Measurements from ENCODE around the gene RPS16. TPM values are rescaled to one million over a fixed set of nuclear protein-coding genes. Genes with fewer than 3 reads are reported as not detected.

RPS16 gene
- total and polyA plus RNA-seq, 9 of the 15 experiments (the other 6 are each of a cell fraction or from before 2014, with no cell fraction given) = 82.6 to 3,671 (median 2,204) TPM

DNA sequence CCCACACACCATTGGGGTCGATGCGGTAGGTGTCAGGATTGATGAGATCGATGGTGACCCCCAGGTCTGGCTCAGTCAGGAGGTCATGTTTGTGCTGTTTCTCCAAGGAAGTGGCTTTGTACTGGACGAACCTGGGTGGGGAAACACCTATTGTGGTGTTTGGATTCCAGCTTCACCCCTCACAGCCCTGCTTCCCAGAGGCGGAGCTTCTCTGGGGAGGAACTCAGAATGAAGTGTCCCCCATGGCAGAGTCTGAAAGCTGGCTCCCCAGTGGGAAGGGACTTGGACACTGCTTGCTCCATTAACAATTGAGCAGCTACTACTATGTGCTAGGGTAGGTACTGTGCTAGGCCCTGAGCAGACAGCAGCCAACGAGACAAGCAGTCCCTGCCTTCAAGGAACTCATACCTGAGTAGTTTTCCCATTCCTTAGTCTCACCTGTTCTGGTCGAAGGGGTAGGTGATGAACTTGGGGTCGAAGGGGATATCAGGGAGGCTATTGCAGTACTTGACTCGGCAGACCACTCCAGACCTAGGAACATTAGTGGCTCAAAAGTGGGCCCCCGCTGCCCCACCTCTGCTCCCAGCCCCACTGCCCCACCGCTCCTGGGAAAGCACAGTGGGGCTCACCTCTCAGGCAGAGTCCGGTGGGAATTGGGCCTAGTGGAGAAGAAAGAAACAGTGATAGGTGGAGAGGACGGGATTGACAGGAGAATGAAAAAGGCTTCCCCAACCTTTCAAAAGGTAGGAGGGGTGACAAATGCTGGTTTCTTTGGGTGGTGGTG is 45.9 kb downstream of the RPS16 start (continued):
- TF ChIP-seq, protein P1, sequence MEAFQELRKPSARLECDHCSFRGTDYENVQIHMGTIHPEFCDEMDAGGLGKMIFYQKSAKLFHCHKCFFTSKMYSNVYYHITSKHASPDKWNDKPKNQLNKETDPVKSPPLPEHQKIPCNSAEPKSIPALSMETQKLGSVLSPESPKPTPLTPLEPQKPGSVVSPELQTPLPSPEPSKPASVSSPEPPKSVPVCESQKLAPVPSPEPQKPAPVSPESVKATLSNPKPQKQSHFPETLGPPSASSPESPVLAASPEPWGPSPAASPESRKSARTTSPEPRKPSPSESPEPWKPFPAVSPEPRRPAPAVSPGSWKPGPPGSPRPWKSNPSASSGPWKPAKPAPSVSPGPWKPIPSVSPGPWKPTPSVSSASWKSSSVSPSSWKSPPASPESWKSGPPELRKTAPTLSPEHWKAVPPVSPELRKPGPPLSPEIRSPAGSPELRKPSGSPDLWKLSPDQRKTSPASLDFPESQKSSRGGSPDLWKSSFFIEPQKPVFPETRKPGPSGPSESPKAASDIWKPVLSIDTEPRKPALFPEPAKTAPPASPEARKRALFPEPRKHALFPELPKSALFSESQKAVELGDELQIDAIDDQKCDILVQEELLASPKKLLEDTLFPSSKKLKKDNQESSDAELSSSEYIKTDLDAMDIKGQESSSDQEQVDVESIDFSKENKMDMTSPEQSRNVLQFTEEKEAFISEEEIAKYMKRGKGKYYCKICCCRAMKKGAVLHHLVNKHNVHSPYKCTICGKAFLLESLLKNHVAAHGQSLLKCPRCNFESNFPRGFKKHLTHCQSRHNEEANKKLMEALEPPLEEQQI (IDR thresholded peaks at IDR 0.05) = no peak
- TF ChIP-seq, protein P2, sequence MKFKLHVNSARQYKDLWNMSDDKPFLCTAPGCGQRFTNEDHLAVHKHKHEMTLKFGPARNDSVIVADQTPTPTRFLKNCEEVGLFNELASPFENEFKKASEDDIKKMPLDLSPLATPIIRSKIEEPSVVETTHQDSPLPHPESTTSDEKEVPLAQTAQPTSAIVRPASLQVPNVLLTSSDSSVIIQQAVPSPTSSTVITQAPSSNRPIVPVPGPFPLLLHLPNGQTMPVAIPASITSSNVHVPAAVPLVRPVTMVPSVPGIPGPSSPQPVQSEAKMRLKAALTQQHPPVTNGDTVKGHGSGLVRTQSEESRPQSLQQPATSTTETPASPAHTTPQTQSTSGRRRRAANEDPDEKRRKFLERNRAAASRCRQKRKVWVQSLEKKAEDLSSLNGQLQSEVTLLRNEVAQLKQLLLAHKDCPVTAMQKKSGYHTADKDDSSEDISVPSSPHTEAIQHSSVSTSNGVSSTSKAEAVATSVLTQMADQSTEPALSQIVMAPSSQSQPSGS (CRISPR knock-in tag; IDR thresholded peaks at IDR 0.05) = no peak
- TF ChIP-seq PHF20 (IDR thresholded peaks at IDR 0.05; ENCODE audit: partially characterized antibody) (no peak), CHD2 (IDR thresholded peaks at IDR 0.05; ENCODE audit: low read depth, low read length) (no peak), CBX1 (IDR thresholded peaks at IDR 0.05; ENCODE audit: low read depth) (no peak)

DNA sequence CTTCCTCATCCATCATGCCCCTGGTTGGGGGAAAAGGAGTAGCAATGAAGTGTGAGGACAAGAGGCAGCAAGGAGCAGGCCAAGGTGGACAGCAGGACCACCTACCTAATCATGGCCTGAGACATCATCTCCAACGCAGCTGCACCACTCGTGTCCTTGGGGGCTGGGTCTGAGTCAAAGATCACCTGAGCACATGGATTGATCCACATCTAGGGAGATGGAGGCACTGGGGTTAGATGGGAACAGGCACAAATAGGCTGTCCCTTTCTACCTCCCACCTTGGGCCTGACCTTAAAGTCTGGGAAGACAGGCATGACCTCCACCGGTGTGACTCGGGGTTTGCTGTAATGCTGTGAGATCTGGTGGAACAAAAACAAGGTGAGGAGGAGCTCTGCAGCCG is 47.1 kb downstream of the RPS16 start:
- 89% methylated on average over 5 of the region's 5 CpGs for whole genome bisulfite sequencing (ENCODE audit: insufficient coverage, low coverage, missing lambda C conversion rate)
- H3K27ac ChIP-seq (ENCODE audit: extremely low read depth, low read depth, low read length) = no peak overlapping the region; the same call in 2 of the 3 replicates
- TSS peak; percentile 70 for BruUV-seq (replicated peaks)

More for the DNA sequence above, 47.1 kb downstream of the RPS16 start:
- Histone ChIP-seq H3K36me3 (ENCODE audit: control insufficient read depth, insufficient read depth, low read length) (peaks cover 67% of the 10 kb centered on the region), H3K9me3 (replicated peaks; ENCODE audit: control insufficient read depth, insufficient read depth, low read depth, low read length) (no peaks in the 10 kb centered on the region), H3K9me1 (ENCODE audit: control insufficient read depth, insufficient read depth, low read length) (no peaks in the 10 kb centered on the region), H3K4me1 (replicated peaks in 1 of 2; ENCODE audit: control insufficient read depth in 2 of 2, insufficient read depth in 2 of 2, low read length in 2 of 2) (peaks cover 11 to 22% of the 10 kb centered on the region in 2 experiments), H3K4me2 (ENCODE audit: insufficient read depth, low read length) (no peak overlapping the region), H4K20me1 (replicated peaks; ENCODE audit: control insufficient read depth, insufficient read depth, low read length) (0 out of 2 replicates have a peak, but pooled peaks cover 7% of the 10 kb centered on the region), H3K4me3 (no peak overlapping the region), H2AFZ (ENCODE audit: low read depth, low read length) (no peak overlapping the region), H3K9ac (ENCODE audit: insufficient read depth in 1 of 2, low read depth in 2 of 2, low read length in 2 of 2) (no peak overlapping the region), H3K27me3 (ENCODE audit: control insufficient read depth in 2 of 2, insufficient read depth in 2 of 2, low read length in 2 of 2) (no peaks in the 10 kb centered on the region), H3K79me2 (ENCODE audit: control insufficient read depth, insufficient read depth, low read length) (peaks cover 27% of the 10 kb centered on the region)
- ATAC-seq (no peak), FAIRE-seq (no peak), DNase-seq (ENCODE audit: extremely low read depth in 1 of 4, low spot score in 3 of 4) (no peak)
- ChIA-PET CTCF (ENCODE audit: low intra/inter-chr PET ratio) (no interaction called here), POLR2A (interaction anchor here (0.6 to 2.0 kb wide), 2 partner anchors 9 to 15 kb away, joined by 3 to 5 read pairs; no protein-coding TSS in a partner anchor)
- in situ Hi-C loops (cut with MboI) (no loop called here), intact Hi-C loops (cut with micrococcal nuclease) (no loop called here)
- TF ChIP-seq POLR2A (conservative IDR thresholded peaks at IDR 0.05) (0 out of 2 replicates have a peak, but pooled peaks have one; percentile 27), FOXJ2 (tag; IDR thresholded peaks at IDR 0.05) (no peak)

Measured in K562 (cell line).